Calu3 (cell line): ENCODE data around the gene CDR2. TPM values are rescaled to one million over a fixed set of nuclear protein-coding genes. Genes with fewer than 3 reads are reported as not detected.
"Not testable (repeated sequence)": the region's sequence is repeated elsewhere in the genome, so short reads cannot be mapped to it uniquely, and the experiment has no call there.

Experiments used
- BruUV-seq: library from RNA; stranded (reverse); fragments of 400-500 nt; replicated peaks from 2 replicates; lab custom pipeline; 2021; lab: Mats Ljungman, UMichigan
- CTCF ChIA-PET: fragments of 300-600 bp; sonication (Branson Sonifier 250); formaldehyde crosslinking; loops from one replicate; lab custom pipeline; 2022; ENCODE audit warnings: antibody characterized with exemption; lab: Charles Lee
- DNase-seq: peaks from one replicate; pipeline ENCODE4 v3.0.0; 2022
- H3K27ac Mint-ChIP-seq: one replicate; pipeline ENCODE4 v1.8.0; 2022; ENCODE audit warnings: mixed read lengths; ENCODE audit not compliant: unreplicated experiment
- H3K27me3 Mint-ChIP-seq: one replicate; pipeline ENCODE4 v1.8.0; 2022; ENCODE audit warnings: mixed read lengths; ENCODE audit not compliant: unreplicated experiment
- H3K36me3 Mint-ChIP-seq: one replicate; pipeline ENCODE4 v1.8.0; 2022; ENCODE audit warnings: mild to moderate bottlenecking, moderate library complexity, mixed read lengths; ENCODE audit not compliant: insufficient read depth, unreplicated experiment
- H3K4me1 Mint-ChIP-seq: one replicate; pipeline ENCODE4 v1.8.0; 2022; ENCODE audit warnings: mild to moderate bottlenecking, low read depth, mixed read lengths; ENCODE audit not compliant: unreplicated experiment
- H3K4me3 Mint-ChIP-seq: one replicate; pipeline ENCODE4 v1.8.0; 2022; ENCODE audit warnings: mild to moderate bottlenecking, low read depth, moderate library complexity, mixed read lengths; ENCODE audit not compliant: unreplicated experiment
- H3K9me3 Mint-ChIP-seq: one replicate; pipeline ENCODE4 v1.8.0; 2022; ENCODE audit warnings: low read depth, mixed read lengths; ENCODE audit not compliant: unreplicated experiment
- CTCF ChIP-seq: fragments of 200-600 bp; IDR thresholded peaks from one replicate; pipeline ENCODE4 v1.8.0; 2022; ENCODE audit warnings: antibody characterized with exemption; ENCODE audit not compliant: unreplicated experiment
- intact Hi-C: fragments of 100-400 bp; cut with micrococcal nuclease; formaldehyde crosslinking; loops from one replicate; pipeline ENCODE4 v1.10.0; 2022; ENCODE audit not compliant: unreplicated experiment
- total RNA-seq: library from RNA; stranded (reverse); gene quantifications from 2 replicates; pipeline ENCODE4 v1.2.3, GENCODE V29; 2022

Gene CDR2
- total RNA-seq, 1 experiment from 2014 or later, result 78.9 TPM

- no peak for TF ChIP-seq CTCF
- Mint-ChIP-seq H3K27me3 (no peaks in the 10 kb centered on the region), H3K27ac (no peak overlapping the region), H3K4me3 (no peak overlapping the region), H3K4me1 (no peaks in the 10 kb centered on the region), H3K9me3 (no peaks in the 10 kb centered on the region), H3K36me3 (peaks cover 47% of the 10 kb centered on the region)
- no peak for DNase-seq
- BruUV-seq, result no TSS peak
- CTCF ChIA-PET, result interaction anchor here (0.7 to 1.0 kb wide), 2 partner anchors 10 to 100 kb away, joined by 3 to 4 read pairs; no protein-coding TSS in a partner anchor
- intact Hi-C loops, result no loop called here
Measured at GRCh38 chr16:22307838-22308237, 66.6 kb downstream of the CDR2 start.

GRCh38 chr16:22306788-22307187 is 67.6 kb downstream of the CDR2 start:
- Mint-ChIP-seq H3K27me3 (no peaks in the 10 kb centered on the region), H3K9me3 (no peaks in the 10 kb centered on the region), H3K36me3 (peaks cover 44% of the 10 kb centered on the region), H3K4me1 (no peaks in the 10 kb centered on the region), H3K4me3 (no peak overlapping the region), H3K27ac (no peak overlapping the region)
- CTCF ChIA-PET, result no interaction called here
- DNase-seq, result no peak
- BruUV-seq, result no TSS peak
- TF ChIP-seq CTCF, result no peak
- intact Hi-C loops, result no loop called here

- intact Hi-C loops, result no loop called here
- Mint-ChIP-seq H3K4me3 (no peak overlapping the region), H3K27ac (no peak overlapping the region), H3K9me3 (no peaks in the 10 kb centered on the region), H3K4me1 (peaks cover 13% of the 10 kb centered on the region), H3K27me3 (no peaks in the 10 kb centered on the region), H3K36me3 (peaks cover 44% of the 10 kb centered on the region)
- no peak for TF ChIP-seq CTCF
- CTCF ChIA-PET, result no interaction called here
- BruUV-seq, result no TSS peak
- no peak for DNase-seq
Measured at GRCh38 chr16:22304411-22304810, 70.0 kb downstream of the CDR2 start.

- Mint-ChIP-seq H3K27ac (no peak overlapping the region), H3K9me3 (no peaks in the 10 kb centered on the region), H3K4me3 (no peak overlapping the region), H3K27me3 (no peaks in the 10 kb centered on the region), H3K4me1 (peaks cover 22% of the 10 kb centered on the region), H3K36me3 (peaks cover 42% of the 10 kb centered on the region)
- no TSS peak for BruUV-seq
- no peak for DNase-seq
- CTCF ChIA-PET, result no interaction called here
- no peak for TF ChIP-seq CTCF
- intact Hi-C loops, result no loop called here
Measured at GRCh38 chr16:22302776-22303363, 71.5 kb downstream of the CDR2 start.

- H3K4me3 Mint-ChIP-seq, H3K27ac Mint-ChIP-seq, H3K9me3 Mint-ChIP-seq, H3K27me3 Mint-ChIP-seq, intact Hi-C loops, DNase-seq, BruUV-seq, CTCF ChIA-PET: not testable (repeated sequence)
- peaks cover 54% of the 10 kb centered on the region for H3K36me3 Mint-ChIP-seq
- H3K4me1 Mint-ChIP-seq, result peaks cover 22% of the 10 kb centered on the region
Measured at GRCh38 chr16:22301423-22301822, 73.0 kb downstream of the CDR2 start.
